DND-41 (cell line): ENCODE results near the gene RECK.

Experiments used
- ATAC-seq: fragments of 200-7000 bp; cut with Tn5 transposase; 3 replicates; pipeline ENCODE4 v1.9.1; 2021; ENCODE audit warnings: low read depth; ENCODE audit not compliant: insufficient read depth
- DNase-seq: peaks from one replicate; pipeline ENCODE4 v3.0.0-alpha.2; 2020
- H2AFZ ChIP-seq: 2 replicates; pipeline ENCODE4 v1.6.0; 2012; ENCODE audit warnings: low read depth, low read length
- H3K27ac ChIP-seq: 2 replicates; pipeline ENCODE4 v1.5.1; 2012; ENCODE audit warnings: low read length, inconsistent platforms
- H3K27me3 ChIP-seq: fragments of 200-600 bp; sonication (generic); 2 replicates; pipeline ENCODE4 v1.6.0; 2012; ENCODE audit warnings: low read length, mild to moderate bottlenecking, inconsistent platforms; ENCODE audit not compliant: insufficient read depth, poor library complexity
- H3K36me3 ChIP-seq: 2 replicates; pipeline ENCODE4 v1.5.1; 2012; ENCODE audit warnings: low read length, inconsistent platforms; ENCODE audit not compliant: insufficient read depth
- H3K4me1 ChIP-seq: 2 replicates; pipeline ENCODE4 v1.5.1; 2012; ENCODE audit warnings: mild to moderate bottlenecking, low read length; ENCODE audit not compliant: insufficient read depth
- H3K4me2 ChIP-seq: 2 replicates; pipeline ENCODE4 v1.6.0; 2012; ENCODE audit warnings: mild to moderate bottlenecking, moderate library complexity, low read length, inconsistent platforms; ENCODE audit not compliant: insufficient read depth
- H3K4me3 ChIP-seq, 2 experiments: fragments of 200-600 bp in 1 of 2; shearing (Covaris generic) in 1 of 2; 2 replicates each; pipeline ENCODE4 v1.5.1; 2012 to 2016; ENCODE audit warnings: inconsistent platforms in 2 of 2, low read length in 2 of 2, mild to moderate bottlenecking in 2 of 2, low read depth in 1 of 2, moderate library complexity in 1 of 2
- H3K79me2 ChIP-seq: 2 replicates; pipeline ENCODE4 v1.6.0; 2012; ENCODE audit warnings: low read length, inconsistent platforms; ENCODE audit not compliant: insufficient read depth
- H3K9ac ChIP-seq: 2 replicates; pipeline ENCODE4 v1.6.0; 2012; ENCODE audit warnings: low read depth, mild to moderate bottlenecking, inconsistent platforms, low read length, moderate library complexity
- H3K9me3 ChIP-seq: 2 replicates; pipeline ENCODE4 v1.5.1; 2012; ENCODE audit warnings: low read length, moderate library complexity, mild to moderate bottlenecking, inconsistent platforms; ENCODE audit not compliant: insufficient read depth, severe bottlenecking
- H4K20me1 ChIP-seq: 2 replicates; pipeline ENCODE4 v1.6.0; 2012; ENCODE audit warnings: low read length; ENCODE audit not compliant: insufficient read depth
- EZH2 ChIP-seq: IDR thresholded peaks from 3 replicates; pipeline ENCODE4 v1.6.1; 2012; ENCODE audit warnings: borderline replicate concordance, low read depth, mild to moderate bottlenecking, moderate library complexity, low read length, inconsistent platforms; ENCODE audit not compliant: severe bottlenecking
- TF ChIP-seq, protein P1 (sequence below): IDR thresholded peaks from 2 replicates; pipeline ENCODE4 v1.5.1; 2012; ENCODE audit warnings: borderline replicate concordance, low read length, moderate library complexity, mild to moderate bottlenecking; ENCODE audit not compliant: poor library complexity, severe bottlenecking; ENCODE audit errors: extremely low read depth

RECK gene

DNA sequence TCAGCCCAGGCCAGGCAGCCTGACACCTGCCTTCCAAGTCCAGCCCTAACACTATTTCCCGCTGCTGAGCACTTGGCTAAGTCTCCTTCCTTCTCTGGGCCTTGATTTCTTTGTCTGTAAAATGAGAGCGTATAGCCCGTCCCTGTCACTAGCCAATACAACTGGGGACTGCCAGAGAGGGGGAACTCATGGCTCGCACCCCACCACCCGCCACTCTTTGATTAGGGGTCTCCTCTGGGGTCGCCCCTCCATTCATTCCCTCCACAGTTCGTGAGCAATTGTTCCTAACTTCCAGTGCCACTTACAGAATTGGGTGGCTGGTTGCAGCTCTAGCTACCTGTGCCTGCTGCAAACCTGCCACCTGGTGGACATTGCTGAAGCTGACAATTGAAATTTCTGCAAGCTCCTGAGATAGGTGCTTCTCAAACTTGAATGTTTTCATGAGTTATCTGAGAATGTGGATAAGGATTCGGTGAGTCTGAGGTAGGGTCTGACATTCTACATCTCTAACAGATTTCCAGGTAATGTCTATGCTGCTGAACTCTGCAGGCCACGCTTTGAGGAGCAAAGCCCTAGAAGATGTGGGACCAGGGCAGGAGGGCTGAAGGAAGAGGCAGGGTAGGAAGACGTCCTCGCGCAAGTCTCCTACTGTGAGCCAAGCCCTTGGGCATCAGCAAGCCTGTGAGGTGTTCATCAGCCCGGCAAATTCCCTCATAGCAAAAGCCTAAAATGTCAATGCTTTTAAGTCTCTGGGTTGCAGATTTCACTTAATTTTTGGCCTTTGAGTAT lies 13.3 kb upstream of the RECK start:
- H2AFZ ChIP-seq, result no peak overlapping the region

DNA sequence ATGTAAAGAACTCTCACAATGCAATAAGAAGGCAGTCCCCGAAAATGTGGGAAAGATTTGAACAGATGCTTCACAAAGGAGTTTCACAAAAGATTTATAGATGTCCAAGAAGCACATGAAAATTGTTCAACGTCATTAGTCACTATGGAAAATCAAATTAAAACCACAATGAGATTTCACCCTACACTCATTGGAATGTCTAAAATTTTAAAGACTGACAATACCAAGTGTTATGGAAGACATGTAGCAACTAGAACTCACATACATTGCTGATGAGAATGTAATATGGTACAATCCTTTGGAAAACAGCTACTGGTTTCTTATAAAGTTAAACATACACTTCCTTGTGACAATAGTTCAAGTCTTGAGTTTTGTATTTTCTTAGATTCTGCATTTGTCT lies 11.0 kb upstream of the RECK start:
- Histone ChIP-seq H3K27ac (no peak overlapping the region), H3K4me2 (no peak overlapping the region), H3K4me3 (no peak overlapping the region), H3K27me3 (peaks cover 4% of the 10 kb centered on the region), H3K4me1 (no peaks in the 10 kb centered on the region), H4K20me1 (no peaks in the 10 kb centered on the region), H3K36me3 (no peaks in the 10 kb centered on the region), H3K79me2 (no peaks in the 10 kb centered on the region), H3K9me3 (no peaks in the 10 kb centered on the region), H2AFZ (no peak overlapping the region), H3K9ac (no peak overlapping the region)
- no peak for DNase-seq
- no peak for TF ChIP-seq EZH2
- TF ChIP-seq, protein P1, sequence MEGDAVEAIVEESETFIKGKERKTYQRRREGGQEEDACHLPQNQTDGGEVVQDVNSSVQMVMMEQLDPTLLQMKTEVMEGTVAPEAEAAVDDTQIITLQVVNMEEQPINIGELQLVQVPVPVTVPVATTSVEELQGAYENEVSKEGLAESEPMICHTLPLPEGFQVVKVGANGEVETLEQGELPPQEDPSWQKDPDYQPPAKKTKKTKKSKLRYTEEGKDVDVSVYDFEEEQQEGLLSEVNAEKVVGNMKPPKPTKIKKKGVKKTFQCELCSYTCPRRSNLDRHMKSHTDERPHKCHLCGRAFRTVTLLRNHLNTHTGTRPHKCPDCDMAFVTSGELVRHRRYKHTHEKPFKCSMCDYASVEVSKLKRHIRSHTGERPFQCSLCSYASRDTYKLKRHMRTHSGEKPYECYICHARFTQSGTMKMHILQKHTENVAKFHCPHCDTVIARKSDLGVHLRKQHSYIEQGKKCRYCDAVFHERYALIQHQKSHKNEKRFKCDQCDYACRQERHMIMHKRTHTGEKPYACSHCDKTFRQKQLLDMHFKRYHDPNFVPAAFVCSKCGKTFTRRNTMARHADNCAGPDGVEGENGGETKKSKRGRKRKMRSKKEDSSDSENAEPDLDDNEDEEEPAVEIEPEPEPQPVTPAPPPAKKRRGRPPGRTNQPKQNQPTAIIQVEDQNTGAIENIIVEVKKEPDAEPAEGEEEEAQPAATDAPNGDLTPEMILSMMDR, result no peak
- ATAC-seq, result no peak

More for the DNA sequence above, 13.3 kb upstream of the RECK start:
- H3K9me3 ChIP-seq, result no peaks in the 10 kb centered on the region
- ATAC-seq (peak; percentile 84), DNase-seq (peak; percentile 68)
- no peaks in the 10 kb centered on the region for H4K20me1 ChIP-seq
- no peak overlapping the region for H3K27ac ChIP-seq
- H3K9ac ChIP-seq, result no peak overlapping the region
- no peak overlapping the region for H3K4me3 ChIP-seq
- TF ChIP-seq, protein P1, result peak; percentile 80
- TF ChIP-seq EZH2, result no peak
- H3K4me2 ChIP-seq, result no peak overlapping the region
- H3K4me1 ChIP-seq, result no peaks in the 10 kb centered on the region
- H3K79me2 ChIP-seq, result no peaks in the 10 kb centered on the region
- H3K27me3 ChIP-seq, result no peaks in the 10 kb centered on the region
- no peaks in the 10 kb centered on the region for H3K36me3 ChIP-seq

DNA sequence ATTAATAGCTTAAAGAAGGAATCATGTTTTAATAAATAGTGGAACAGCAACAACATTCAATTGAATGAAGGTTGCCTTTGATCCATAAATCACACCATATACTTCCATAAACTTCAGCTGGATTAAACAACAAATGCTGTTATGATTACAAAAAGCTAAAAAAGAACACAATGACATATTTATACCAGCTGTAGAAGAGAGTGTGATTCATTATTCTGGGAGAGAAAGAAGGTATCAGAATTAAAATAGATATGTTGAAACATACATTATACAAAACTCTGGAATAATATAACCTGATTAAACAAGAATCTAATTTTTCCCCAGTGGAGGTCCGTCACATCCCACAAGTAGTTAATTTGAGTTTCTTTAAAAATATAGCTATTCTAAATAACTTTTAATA lies 7.5 kb upstream of the RECK start:
- ATAC-seq (no peak), DNase-seq (no peak)
- Histone ChIP-seq H3K9me3 (no peaks in the 10 kb centered on the region), H3K79me2 (no peaks in the 10 kb centered on the region), H2AFZ (no peak overlapping the region), H3K9ac (no peak overlapping the region), H3K4me2 (no peak overlapping the region), H3K27me3 (peaks cover 12% of the 10 kb centered on the region), H4K20me1 (no peaks in the 10 kb centered on the region), H3K36me3 (no peaks in the 10 kb centered on the region), H3K27ac (no peak overlapping the region), H3K4me3 (no peak overlapping the region), H3K4me1 (no peaks in the 10 kb centered on the region)
- TF ChIP-seq, protein P1, result no peak
- no peak for TF ChIP-seq EZH2
